ENCODE results near the gene HNF1A. TPM values are rescaled to one million over a fixed set of nuclear protein-coding genes. Genes with fewer than 3 reads are reported as not detected.

HNF1A gene
- total and polyA plus RNA-seq, 4 donors: 8.2 to 19.8 (median 10.6) TPM

DNA sequence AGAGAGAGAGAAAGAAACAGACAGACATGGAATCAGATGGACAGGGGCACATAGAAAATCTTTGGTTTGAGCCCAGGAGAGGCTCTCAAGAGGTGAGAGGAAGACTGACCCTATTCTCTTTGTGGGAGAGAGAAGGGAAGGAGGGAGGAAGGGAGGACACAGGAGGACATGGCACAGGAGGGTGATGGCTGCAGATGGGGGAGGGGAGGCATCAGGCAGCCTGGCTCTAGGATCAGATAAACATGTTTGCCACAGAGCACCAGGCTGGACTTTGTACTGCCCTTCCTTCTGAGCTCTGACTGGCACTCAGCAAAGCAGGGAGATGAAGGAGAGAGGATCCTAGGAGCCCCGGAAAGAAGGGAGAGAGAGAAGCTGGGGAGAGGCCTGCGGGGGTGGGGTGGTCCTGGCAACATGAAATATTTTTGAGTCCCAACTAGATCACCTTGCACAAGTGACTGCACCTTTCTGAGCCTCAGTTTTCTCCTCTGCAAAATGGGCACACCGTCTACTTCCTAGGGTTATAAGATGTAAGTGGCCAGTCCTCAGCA lies 6.1 kb downstream of the HNF1A start:
- Histone ChIP-seq H3K27ac (ENCODE audit: low read depth in 1 of 2, low read length in 2 of 2) (peak overlapping the region; percentile 69 to 80), H3K9me3 (ENCODE audit: control insufficient read depth in 4 of 4, low read length in 3 of 4) (no peaks in the 10 kb centered on the region), H3K4me1 (ENCODE audit: control insufficient read depth in 4 of 4, insufficient read depth in 4 of 4, low read length in 3 of 4) (peaks cover 16 to 51% (median 42%) of the 10 kb centered on the region in 4 donors), H3K4me3 (ENCODE audit: low read depth in 1 of 3, low read length in 3 of 3) (no peak overlapping the region), H3K36me3 (ENCODE audit: control insufficient read depth in 4 of 4, insufficient read depth in 3 of 4, low read depth in 1 of 4, low read length in 3 of 4) (peaks cover 0 to 11% (median 9%) of the 10 kb centered on the region in 4 donors), H3K9ac (ENCODE audit: low read depth in 1 of 2, low read length in 2 of 2) (peak overlapping the region; percentile 12 to 45), H3K27me3 (ENCODE audit: control insufficient read depth in 4 of 4, insufficient read depth in 4 of 4, low read length in 3 of 4) (no peaks in the 10 kb centered on the region)
- no peak for TF ChIP-seq NR2F2 (IDR thresholded peaks at IDR 0.05)
- no peak for TF ChIP-seq EGR1 (IDR thresholded peaks at IDR 0.05; ENCODE audit: low read depth in 2 of 2)
- TF ChIP-seq HNF4G (IDR thresholded peaks at IDR 0.05): peak; percentile 95
- TF ChIP-seq HNF4A (conservative IDR thresholded peaks at IDR 0.05): peak; percentile 97
- TF ChIP-seq RXRA (IDR thresholded peaks at IDR 0.05): peak; percentile 82 to 84
- TF ChIP-seq, protein P1, sequence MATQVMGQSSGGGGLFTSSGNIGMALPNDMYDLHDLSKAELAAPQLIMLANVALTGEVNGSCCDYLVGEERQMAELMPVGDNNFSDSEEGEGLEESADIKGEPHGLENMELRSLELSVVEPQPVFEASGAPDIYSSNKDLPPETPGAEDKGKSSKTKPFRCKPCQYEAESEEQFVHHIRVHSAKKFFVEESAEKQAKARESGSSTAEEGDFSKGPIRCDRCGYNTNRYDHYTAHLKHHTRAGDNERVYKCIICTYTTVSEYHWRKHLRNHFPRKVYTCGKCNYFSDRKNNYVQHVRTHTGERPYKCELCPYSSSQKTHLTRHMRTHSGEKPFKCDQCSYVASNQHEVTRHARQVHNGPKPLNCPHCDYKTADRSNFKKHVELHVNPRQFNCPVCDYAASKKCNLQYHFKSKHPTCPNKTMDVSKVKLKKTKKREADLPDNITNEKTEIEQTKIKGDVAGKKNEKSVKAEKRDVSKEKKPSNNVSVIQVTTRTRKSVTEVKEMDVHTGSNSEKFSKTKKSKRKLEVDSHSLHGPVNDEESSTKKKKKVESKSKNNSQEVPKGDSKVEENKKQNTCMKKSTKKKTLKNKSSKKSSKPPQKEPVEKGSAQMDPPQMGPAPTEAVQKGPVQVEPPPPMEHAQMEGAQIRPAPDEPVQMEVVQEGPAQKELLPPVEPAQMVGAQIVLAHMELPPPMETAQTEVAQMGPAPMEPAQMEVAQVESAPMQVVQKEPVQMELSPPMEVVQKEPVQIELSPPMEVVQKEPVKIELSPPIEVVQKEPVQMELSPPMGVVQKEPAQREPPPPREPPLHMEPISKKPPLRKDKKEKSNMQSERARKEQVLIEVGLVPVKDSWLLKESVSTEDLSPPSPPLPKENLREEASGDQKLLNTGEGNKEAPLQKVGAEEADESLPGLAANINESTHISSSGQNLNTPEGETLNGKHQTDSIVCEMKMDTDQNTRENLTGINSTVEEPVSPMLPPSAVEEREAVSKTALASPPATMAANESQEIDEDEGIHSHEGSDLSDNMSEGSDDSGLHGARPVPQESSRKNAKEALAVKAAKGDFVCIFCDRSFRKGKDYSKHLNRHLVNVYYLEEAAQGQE (IDR thresholded peaks at IDR 0.05): peak; percentile 72
- TF ChIP-seq MAX (IDR thresholded peaks at IDR 0.05): peak; percentile 60
- no peak for TF ChIP-seq GABPA (IDR thresholded peaks at IDR 0.05 in 1 of 2, conservative IDR thresholded peaks at IDR 0.05 in 1 of 2)
- no peak for TF ChIP-seq FOXA2 (IDR thresholded peaks at IDR 0.05)
- TF ChIP-seq FOXA1 (IDR thresholded peaks at IDR 0.05): no peak
- TF ChIP-seq SP1 (IDR thresholded peaks at IDR 0.05): peak; percentile 92
- TF ChIP-seq, protein P2, sequence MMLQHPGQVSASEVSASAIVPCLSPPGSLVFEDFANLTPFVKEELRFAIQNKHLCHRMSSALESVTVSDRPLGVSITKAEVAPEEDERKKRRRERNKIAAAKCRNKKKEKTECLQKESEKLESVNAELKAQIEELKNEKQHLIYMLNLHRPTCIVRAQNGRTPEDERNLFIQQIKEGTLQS (IDR thresholded peaks at IDR 0.05): peak; percentile 45
- peak; percentile 86 for TF ChIP-seq YY1 (IDR thresholded peaks at IDR 0.05)
- no peak for TF ChIP-seq TAF1 (conservative IDR thresholded peaks at IDR 0.05)
- TF ChIP-seq RAD21 (IDR thresholded peaks at IDR 0.05): peak; percentile 27 to 34
- peak; percentile 47 to 54 for TF ChIP-seq JUND (IDR thresholded peaks at IDR 0.05)
- TF ChIP-seq, protein P3, sequence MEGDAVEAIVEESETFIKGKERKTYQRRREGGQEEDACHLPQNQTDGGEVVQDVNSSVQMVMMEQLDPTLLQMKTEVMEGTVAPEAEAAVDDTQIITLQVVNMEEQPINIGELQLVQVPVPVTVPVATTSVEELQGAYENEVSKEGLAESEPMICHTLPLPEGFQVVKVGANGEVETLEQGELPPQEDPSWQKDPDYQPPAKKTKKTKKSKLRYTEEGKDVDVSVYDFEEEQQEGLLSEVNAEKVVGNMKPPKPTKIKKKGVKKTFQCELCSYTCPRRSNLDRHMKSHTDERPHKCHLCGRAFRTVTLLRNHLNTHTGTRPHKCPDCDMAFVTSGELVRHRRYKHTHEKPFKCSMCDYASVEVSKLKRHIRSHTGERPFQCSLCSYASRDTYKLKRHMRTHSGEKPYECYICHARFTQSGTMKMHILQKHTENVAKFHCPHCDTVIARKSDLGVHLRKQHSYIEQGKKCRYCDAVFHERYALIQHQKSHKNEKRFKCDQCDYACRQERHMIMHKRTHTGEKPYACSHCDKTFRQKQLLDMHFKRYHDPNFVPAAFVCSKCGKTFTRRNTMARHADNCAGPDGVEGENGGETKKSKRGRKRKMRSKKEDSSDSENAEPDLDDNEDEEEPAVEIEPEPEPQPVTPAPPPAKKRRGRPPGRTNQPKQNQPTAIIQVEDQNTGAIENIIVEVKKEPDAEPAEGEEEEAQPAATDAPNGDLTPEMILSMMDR (IDR thresholded peaks at IDR 0.05; ENCODE audit: low read depth, low read length, missing input control): no peak
- TF ChIP-seq ZBTB33 (IDR thresholded peaks at IDR 0.05): no peak
- DNase-seq (ENCODE audit: low spot score): no peak
- WGBS: 46% methylated on average over 3 of the region's 3 CpGs
